Activated T-helper 1 cell treated with Interleukin-2 at 50 U/mL for 16 hours (primary cell): ENCODE data around the gene RNF220.

Source experiments
- DNase-seq: peaks from one replicate; pipeline ENCODE4 v3.0.0-alpha.2; 2020; ENCODE audit warnings: low read depth

Gene RNF220

GRCh38 chr1:44587796-44588460 lies 182.9 kb downstream of the RNF220 start:
- DNase-seq, result no peak

GRCh38 chr1:44588551-44589210 lies 183.6 kb downstream of the RNF220 start:
- no peak for DNase-seq

- DNase-seq, result no peak
Measured at GRCh38 chr1:44590475-44590874, 185.4 kb downstream of the RNF220 start.

- no peak for DNase-seq
Measured at GRCh38 chr1:44591381-44591780, 186.3 kb downstream of the RNF220 start.

- DNase-seq, result no peak
Measured at GRCh38 chr1:44592208-44593145, 187.4 kb downstream of the RNF220 start.

- no peak for DNase-seq
Measured at GRCh38 chr1:44594353-44594752, 189.3 kb downstream of the RNF220 start.

GRCh38 chr1:44594871-44595735 lies 190.0 kb downstream of the RNF220 start:
- peak; percentile 61 for DNase-seq

GRCh38 chr1:44596511-44596910 lies 191.5 kb downstream of the RNF220 start:
- DNase-seq, result no peak

- no peak for DNase-seq
Measured at GRCh38 chr1:44598167-44598566, 193.1 kb downstream of the RNF220 start.

- DNase-seq, result no peak
Measured at GRCh38 chr1:44602634-44603628, 197.9 kb downstream of the RNF220 start.

GRCh38 chr1:44603718-44604117 lies 198.7 kb downstream of the RNF220 start:
- no peak for DNase-seq

- no peak for DNase-seq
Measured at GRCh38 chr1:44604157-44604955, 199.3 kb downstream of the RNF220 start.

- no peak for DNase-seq
Measured at GRCh38 chr1:44605914-44606615, 201.0 kb downstream of the RNF220 start.

GRCh38 chr1:44606701-44607281 lies 201.7 kb downstream of the RNF220 start:
- DNase-seq, result no peak

- DNase-seq, result no peak
Measured at GRCh38 chr1:44608141-44608540, 203.1 kb downstream of the RNF220 start.

- DNase-seq, result no peak
Measured at GRCh38 chr1:44609412-44609767, 204.3 kb downstream of the RNF220 start.

- no peak for DNase-seq
Measured at GRCh38 chr1:44609768-44610526, 204.9 kb downstream of the RNF220 start.
